ENCODE measurements around the gene MBTPS2.

- TF ChIP-seq POLR2A (IDR thresholded peaks at IDR 0.05) (no peak), CTCF (IDR thresholded peaks at IDR 0.05) (no peak)
These were observed 95.0 kb downstream of the MBTPS2 start for GRCh38 chrX:21934414-21934813.
